SK-N-MC (cell line): ENCODE measurements around the gene ATP1B2.

Experiments
- EZH2 ChIP-seq: fragments of 200-600 bp; sonication (generic); IDR thresholded peaks from one replicate; pipeline ENCODE4 v1.6.1; 2017; ENCODE audit warnings: antibody characterized with exemption
- FOXP2 ChIP-seq: optimal IDR thresholded peaks from 2 replicates; pipeline ENCODE3; 2011; ENCODE audit warnings: mild to moderate bottlenecking, moderate library complexity; ENCODE audit not compliant: insufficient read depth; ENCODE audit errors: extremely low read length, control extremely low read depth
- POLR2AphosphoS5 ChIP-seq: IDR thresholded peaks from 2 replicates; pipeline ENCODE4 v1.6.1; 2012; ENCODE audit warnings: mild to moderate bottlenecking, low read depth, low read length, borderline replicate concordance

- TF ChIP-seq EZH2 (no peak), POLR2AphosphoS5 (no peak), FOXP2 (no peak)
These were observed 54.0 kb downstream of the ATP1B2 start, which contains the start of gene EFNB3 for GRCh38 chr17:7704601-7705268.
